Keratinocyte (primary cell): ENCODE measurements around the gene MTMR10. TPM values are rescaled to one million over a fixed set of nuclear protein-coding genes. Genes with fewer than 3 reads are reported as not detected.

Experiments used
- DNase-seq: peaks from one replicate; pipeline ENCODE4 v3.0.0-alpha.2; 2011; ENCODE audit warnings: low read depth, missing footprints, low spot score
- FAIRE-seq: peaks from 2 replicates; lab custom pipeline; 2011; peaks lifted over from hg19 to GRCh38; lab: Jason Lieb, UNC
- H2AFZ ChIP-seq: 2 replicates; pipeline ENCODE4 v1.6.0; 2012; ENCODE audit warnings: low read length, control low read depth, inconsistent platforms; ENCODE audit not compliant: control insufficient read depth
- H3K27ac ChIP-seq: 2 replicates; pipeline ENCODE4 v1.5.1; 2011; ENCODE audit warnings: low read length; ENCODE audit not compliant: control insufficient read depth, insufficient read depth
- H3K27me3 ChIP-seq: 3 replicates; pipeline ENCODE4 v1.6.0; 2011; ENCODE audit warnings: low read length; ENCODE audit not compliant: control insufficient read depth, insufficient read depth; ENCODE audit errors: extremely low read depth
- H3K36me3 ChIP-seq, 2 experiments: 2 replicates in 1 of 2; 3 replicates in 1 of 2; pipeline ENCODE4 v1.5.1; 2011; ENCODE audit warnings: low read length in 2 of 2, mild to moderate bottlenecking in 1 of 2; ENCODE audit not compliant: control insufficient read depth in 2 of 2, insufficient read depth in 2 of 2; ENCODE audit errors: extremely low read depth in 1 of 2
- H3K4me1 ChIP-seq: 3 replicates; pipeline ENCODE4 v1.5.1; 2011; ENCODE audit warnings: low read length; ENCODE audit not compliant: control insufficient read depth, insufficient read depth; ENCODE audit errors: extremely low read depth
- H3K4me2 ChIP-seq: 3 replicates; pipeline ENCODE4 v1.6.0; 2011; ENCODE audit warnings: low read depth, low read length; ENCODE audit not compliant: control insufficient read depth, insufficient read depth; ENCODE audit errors: extremely low read depth
- H3K4me3 ChIP-seq, 3 experiments: fragments of 200-600 bp in 1 of 3; sonication (generic) in 1 of 3; 2 replicates in 2 of 3; 3 replicates in 1 of 3; pipeline ENCODE4 v1.5.1; 2011 to 2016; ENCODE audit warnings: low read length in 3 of 3, mild to moderate bottlenecking in 3 of 3, control low read depth in 2 of 3, inconsistent platforms in 1 of 3, low read depth in 1 of 3, mixed read lengths in 1 of 3, mixed run types in 1 of 3, moderate library complexity in 1 of 3; ENCODE audit not compliant: control insufficient read depth in 2 of 3, insufficient read depth in 2 of 3; ENCODE audit errors: extremely low read depth in 1 of 3
- H3K79me2 ChIP-seq: 2 replicates; pipeline ENCODE4 v1.6.0; 2012; ENCODE audit warnings: low read length; ENCODE audit not compliant: control insufficient read depth, insufficient read depth
- H3K9ac ChIP-seq: 3 replicates; pipeline ENCODE4 v1.6.0; 2011; ENCODE audit warnings: low read length; ENCODE audit not compliant: control insufficient read depth, insufficient read depth; ENCODE audit errors: extremely low read depth
- H3K9me1 ChIP-seq: 3 replicates; pipeline ENCODE4 v1.6.0; 2011; ENCODE audit warnings: low read length; ENCODE audit not compliant: control insufficient read depth, insufficient read depth; ENCODE audit errors: extremely low read depth
- H3K9me3 ChIP-seq: 2 replicates; pipeline ENCODE4 v1.5.1; 2012; ENCODE audit warnings: low read depth, low read length; ENCODE audit not compliant: control insufficient read depth
- H4K20me1 ChIP-seq: 3 replicates; pipeline ENCODE4 v1.6.0; 2011; ENCODE audit warnings: low read length; ENCODE audit not compliant: control insufficient read depth, insufficient read depth; ENCODE audit errors: extremely low read depth
- CTCF ChIP-seq, 3 experiments: IDR thresholded peaks in 1 of 3; conservative IDR thresholded peaks in 1 of 3; optimal IDR thresholded peaks in 1 of 3; 2 replicates in 2 of 3; 3 replicates in 1 of 3; pipeline versions ENCODE3 to v1.5.1; 2011; ENCODE audit warnings: low read length in 3 of 3, mild to moderate bottlenecking in 3 of 3, moderate library complexity in 2 of 3, control low read depth in 1 of 3, inconsistent platforms in 1 of 3; ENCODE audit not compliant: insufficient read depth in 2 of 3; ENCODE audit errors: extremely low read depth in 1 of 3
- EZH2 ChIP-seq: IDR thresholded peaks from one replicate; pipeline ENCODE4 v1.6.1; 2012; ENCODE audit warnings: inconsistent platforms, mild to moderate bottlenecking, low read length, moderate library complexity
- dilution Hi-C: fragments of 300-500 bp; cut with MboI; formaldehyde crosslinking; loops from one replicate; pipeline ENCODE4 v1.7.0; 2020; ENCODE audit warnings: low sequenced_read_pairs; ENCODE audit not compliant: extremely low pct_ligation_motif_present
- polyA plus RNA-seq, 5 experiments: library from polyadenylated mRNA; depleted of rRNA in 3 of 5; stranded (reverse) in 3 of 5; stranded (forward) in 1 of 5; unstranded in 1 of 5; fragments of >200 nt; gene quantifications; 1 replicate in 1 of 5; 2 replicates in 3 of 5; 3 replicates in 1 of 5; pipeline versions ENCODE4 v1.2.1 to v1.2.3, GENCODE V29; 2011 to 2012; ENCODE audit warnings: missing spikeins in 2 of 5, low read depth in 1 of 5, low replicate concordance in 1 of 5

The MTMR10 gene
- polyA plus RNA-seq, 1 donor (not counting 4 experiments of a cell fraction or from before 2014, with no cell fraction given), result 15.5 TPM

GRCh38 chr15:31019986-31020385 lies 28.6 kb upstream of the MTMR10 start:
- H3K36me3 ChIP-seq, result no peaks in the 10 kb centered on the region
- H3K4me2 ChIP-seq, result no peak overlapping the region
- dilution Hi-C loops, result no loop called here
- DNase-seq (no peak), FAIRE-seq (peak; percentile 29)
- H2AFZ ChIP-seq, result no peak overlapping the region
- no peaks in the 10 kb centered on the region for H4K20me1 ChIP-seq
- TF ChIP-seq CTCF (optimal IDR thresholded peaks at IDR 0.05 in 1 of 3, IDR thresholded peaks at IDR 0.05 in 1 of 3, conservative IDR thresholded peaks at IDR 0.05 in 1 of 3; ENCODE audit: extremely low read depth in 1 of 3, insufficient read depth in 2 of 3, low read length in 3 of 3) (no peak), EZH2 (no peak)
- H3K27ac ChIP-seq, result no peak overlapping the region
- peaks cover 29% of the 10 kb centered on the region for H3K4me1 ChIP-seq
- H3K9me1 ChIP-seq, result no peaks in the 10 kb centered on the region
- H3K4me3 ChIP-seq, result no peak overlapping the region
- H3K9me3 ChIP-seq, result no peaks in the 10 kb centered on the region
- no peak overlapping the region for H3K9ac ChIP-seq
- no peaks in the 10 kb centered on the region for H3K27me3 ChIP-seq
- no peaks in the 10 kb centered on the region for H3K79me2 ChIP-seq

GRCh38 chr15:31017311-31017710 lies 25.9 kb upstream of the MTMR10 start:
- Histone ChIP-seq H3K4me2 (no peak overlapping the region), H3K9ac (no peak overlapping the region), H3K36me3 (no peaks in the 10 kb centered on the region), H3K27ac (no peak overlapping the region), H2AFZ (no peak overlapping the region), H3K4me1 (peaks cover 3% of the 10 kb centered on the region), H3K79me2 (no peaks in the 10 kb centered on the region), H4K20me1 (no peaks in the 10 kb centered on the region), H3K27me3 (no peaks in the 10 kb centered on the region), H3K4me3 (no peak overlapping the region), H3K9me3 (peaks cover 1% of the 10 kb centered on the region), H3K9me1 (no peaks in the 10 kb centered on the region)
- dilution Hi-C loops, result no loop called here
- DNase-seq, result no peak
- TF ChIP-seq EZH2 (no peak), CTCF (optimal IDR thresholded peaks at IDR 0.05 in 1 of 3, IDR thresholded peaks at IDR 0.05 in 1 of 3, conservative IDR thresholded peaks at IDR 0.05 in 1 of 3; ENCODE audit: extremely low read depth in 1 of 3, insufficient read depth in 2 of 3, low read length in 3 of 3) (no peak)
- FAIRE-seq, result no peak
